Neural cell (in vitro differentiated cells): ENCODE results near the gene THUMPD3. TPM values are rescaled to one million over a fixed set of nuclear protein-coding genes. Genes with fewer than 3 reads are reported as not detected.
A peak's percentile ranks its signal among the peaks of the same experiment; 100 is the strongest.

ENCODE experiments used
- H2AFZ ChIP-seq: fragments of 200-600, 300-800 bp; sonication (generic), shearing (Covaris generic); 2 replicates; pipeline ENCODE4 v1.6.0; 2014; ENCODE audit warnings: low read depth, mild to moderate bottlenecking, antibody characterized with exemption, low read length, moderate library complexity
- H3F3A ChIP-seq: fragments of 200-600 bp; shearing (Covaris generic); 2 replicates; pipeline ENCODE4 v1.6.1; 2016; ENCODE audit warnings: mild to moderate bottlenecking, moderate library complexity, mixed read lengths, antibody characterized with exemption, low read length; ENCODE audit not compliant: insufficient read depth, poor library complexity, severe bottlenecking
- H3K27ac ChIP-seq: fragments of 200-600, 300-800 bp; sonication (generic), shearing (Covaris generic); 2 replicates; pipeline ENCODE4 v1.5.1; 2014; ENCODE audit warnings: mild to moderate bottlenecking, low read length, moderate library complexity
- H3K27me3 ChIP-seq: fragments of 300-800, 200-600 bp; sonication (generic), shearing (Covaris generic); 2 replicates; pipeline ENCODE4 v1.6.0; 2014; ENCODE audit warnings: mild to moderate bottlenecking, low read depth, low read length, moderate library complexity; ENCODE audit not compliant: insufficient read depth
- H3K36me3 ChIP-seq: fragments of 300-800, 200-600 bp; sonication (generic), shearing (Covaris generic); 2 replicates; pipeline ENCODE4 v1.5.1; 2014; ENCODE audit warnings: mild to moderate bottlenecking, antibody characterized with exemption, low read length, moderate library complexity; ENCODE audit not compliant: insufficient read depth
- H3K4me2 ChIP-seq: fragments of 300-800, 200-600 bp; sonication (generic), shearing (Covaris generic); 2 replicates; pipeline ENCODE4 v1.6.0; 2014; ENCODE audit warnings: mild to moderate bottlenecking, low read length
- H3K4me3 ChIP-seq: fragments of 300-800, 200-600 bp; sonication (generic), shearing (Covaris generic); 2 replicates; pipeline ENCODE4 v1.5.1; 2014; ENCODE audit warnings: mild to moderate bottlenecking, low read length, moderate library complexity
- H3K79me2 ChIP-seq: fragments of 200-600 bp; shearing (Covaris generic); replicated peaks from 2 replicates; pipeline ENCODE4 v1.6.0; 2014; ENCODE audit warnings: mild to moderate bottlenecking, low read length, moderate library complexity; ENCODE audit not compliant: insufficient read depth
- H3K9ac ChIP-seq: fragments of 300-800, 200-600 bp; sonication (generic), shearing (Covaris generic); 2 replicates; pipeline ENCODE4 v1.6.1; 2016; ENCODE audit warnings: mild to moderate bottlenecking, low read length, mixed read lengths
- H3K9me2 ChIP-seq: fragments of 200-600 bp; shearing (Covaris generic); 2 replicates; pipeline ENCODE4 v1.6.1; 2016; ENCODE audit warnings: mild to moderate bottlenecking, low read length, mixed read lengths; ENCODE audit not compliant: insufficient read depth
- H3K9me3 ChIP-seq: fragments of 200-600, 300-800 bp; sonication (generic), shearing (Covaris generic); 2 replicates; pipeline ENCODE4 v1.6.1; 2016; ENCODE audit warnings: mild to moderate bottlenecking, mixed run types, low read length, moderate library complexity, mixed read lengths
- H4K20me1 ChIP-seq: fragments of 200-600 bp; shearing (Covaris generic); 2 replicates; pipeline ENCODE4 v1.6.1; 2016; ENCODE audit warnings: mild to moderate bottlenecking, mixed run types; ENCODE audit not compliant: insufficient read depth
- EP300 ChIP-seq: fragments of 450-650 bp; conservative IDR thresholded peaks from 2 replicates; pipeline ENCODE4 v1.6.1; 2014; ENCODE audit warnings: antibody characterized with exemption, mild to moderate bottlenecking, moderate library complexity; ENCODE audit not compliant: poor library complexity, severe bottlenecking
- EZH2 ChIP-seq: fragments of 200-600, 300-800 bp; shearing (Covaris generic), sonication (generic); IDR thresholded peaks from 2 replicates; pipeline ENCODE4 v1.6.1; 2014; ENCODE audit warnings: antibody characterized with exemption, low read length, borderline replicate concordance, mild to moderate bottlenecking; ENCODE audit not compliant: insufficient read depth, poor library complexity, severe bottlenecking
- MXI1 ChIP-seq: fragments of 450-650 bp; conservative IDR thresholded peaks from 2 replicates; pipeline ENCODE4 v1.6.1; 2014; ENCODE audit warnings: antibody characterized with exemption, mild to moderate bottlenecking; ENCODE audit not compliant: poor library complexity, severe bottlenecking
- POLR2AphosphoS5 ChIP-seq: IDR thresholded peaks from 2 replicates; pipeline ENCODE4 v1.6.1; 2012
- RAD21 ChIP-seq: fragments of 450-650 bp; conservative IDR thresholded peaks from 2 replicates; pipeline ENCODE4 v1.6.1; 2014; ENCODE audit warnings: antibody characterized with exemption, mild to moderate bottlenecking, moderate library complexity
- SMC3 ChIP-seq: fragments of 450-650 bp; conservative IDR thresholded peaks from 2 replicates; pipeline ENCODE4 v1.6.1; 2014; ENCODE audit warnings: antibody characterized with exemption, mild to moderate bottlenecking, moderate library complexity; ENCODE audit not compliant: poor library complexity
- TAF1 ChIP-seq: IDR thresholded peaks from 2 replicates; pipeline ENCODE4 v1.6.1; 2012; ENCODE audit warnings: low read depth
- polyA plus RNA-seq: library from polyadenylated mRNA; depleted of rRNA; stranded (reverse); fragments of >200 nt; gene quantifications from 2 replicates; pipeline ENCODE4 v1.2.3, GENCODE V29; 2014
- TF ChIP-seq, protein P1 (sequence below): fragments of 450-650 bp; IDR thresholded peaks from 2 replicates; pipeline ENCODE4 v1.5.1; 2014; ENCODE audit warnings: antibody characterized with exemption, mild to moderate bottlenecking, moderate library complexity; ENCODE audit not compliant: poor library complexity, severe bottlenecking
- TF ChIP-seq, protein P2 (sequence below): IDR thresholded peaks from 2 replicates; pipeline ENCODE4 v1.6.1; 2012; ENCODE audit warnings: borderline replicate concordance

The THUMPD3 gene
- polyA plus RNA-seq, 1 donor from 2014 or later = 32.6 TPM

DNA sequence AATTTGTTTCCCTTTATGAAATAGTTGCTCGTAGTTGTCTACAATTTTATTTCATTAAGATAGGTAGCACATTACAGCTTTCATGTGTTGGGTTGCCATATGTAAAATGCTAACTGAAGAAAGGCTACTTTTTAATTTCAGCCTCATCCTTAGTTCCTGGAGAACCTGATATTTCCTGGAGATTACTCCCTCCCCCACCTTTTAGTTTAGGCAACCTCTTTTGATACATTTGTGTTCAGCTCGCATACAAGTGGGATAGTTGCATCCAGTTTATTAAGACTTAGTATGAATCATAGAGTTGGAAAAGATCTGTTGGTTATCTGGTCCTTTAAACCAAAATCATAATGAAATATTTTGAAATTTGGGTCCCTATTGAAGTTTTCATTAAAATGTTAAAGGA is 40.6 kb downstream of the THUMPD3 start:
- peak overlapping the region; percentile 97 for H3K9ac ChIP-seq
- H3K9me2 ChIP-seq = no peaks in the 10 kb centered on the region
- H3K36me3 ChIP-seq = no peaks in the 10 kb centered on the region
- peaks cover 100% of the 10 kb centered on the region for H3K79me2 ChIP-seq
- no peaks in the 10 kb centered on the region for H3K27me3 ChIP-seq
- H3K4me3 ChIP-seq = peak overlapping the region; percentile 86
- H4K20me1 ChIP-seq = no peaks in the 10 kb centered on the region
- H3F3A ChIP-seq = peaks cover 18% of the 10 kb centered on the region
- no peak for TF ChIP-seq EZH2
- TF ChIP-seq TAF1 = no peak
- no peaks in the 10 kb centered on the region for H3K9me3 ChIP-seq
- peak overlapping the region; percentile 91 for H3K27ac ChIP-seq
- H3K4me2 ChIP-seq = peak overlapping the region; percentile 94
- H2AFZ ChIP-seq = no peak overlapping the region

DNA sequence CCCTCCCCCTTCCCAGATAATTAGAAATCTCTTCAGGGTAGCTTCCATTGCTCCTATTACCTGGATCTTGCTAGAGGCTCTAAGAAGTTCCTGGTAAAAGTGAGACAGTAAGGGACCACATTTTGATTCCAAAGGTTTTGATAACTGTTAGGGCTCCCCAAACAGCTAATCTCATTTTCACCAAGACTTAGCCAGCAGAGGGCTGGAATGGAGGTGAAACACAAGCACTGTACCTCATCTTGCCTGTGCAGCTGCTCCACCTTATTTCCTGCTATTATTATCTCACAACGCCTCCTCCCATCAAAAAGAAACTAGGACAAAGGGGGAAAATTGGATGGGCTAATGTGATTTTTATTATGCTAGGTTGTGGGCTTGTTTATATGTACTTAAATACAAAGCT is 41.8 kb downstream of the THUMPD3 start:
- Histone ChIP-seq H3K9ac (peak overlapping the region; percentile 47), H3K4me2 (peak overlapping the region; percentile 94), H3K9me2 (no peaks in the 10 kb centered on the region), H2AFZ (no peak overlapping the region), H3K4me3 (peak overlapping the region; percentile 86), H3K9me3 (peaks cover under 1% of the 10 kb centered on the region), H4K20me1 (no peaks in the 10 kb centered on the region), H3K27ac (peak overlapping the region; percentile 91), H3K27me3 (no peaks in the 10 kb centered on the region), H3F3A (peaks cover 18% of the 10 kb centered on the region), H3K36me3 (no peaks in the 10 kb centered on the region), H3K79me2 (peaks cover 100% of the 10 kb centered on the region)
- TF ChIP-seq EP300 (no peak), RAD21 (peak; percentile 16), TAF1 (no peak), MXI1 (no peak), POLR2AphosphoS5 (no peak), SMC3 (peak; percentile 27), EZH2 (no peak)
- TF ChIP-seq, protein P1, sequence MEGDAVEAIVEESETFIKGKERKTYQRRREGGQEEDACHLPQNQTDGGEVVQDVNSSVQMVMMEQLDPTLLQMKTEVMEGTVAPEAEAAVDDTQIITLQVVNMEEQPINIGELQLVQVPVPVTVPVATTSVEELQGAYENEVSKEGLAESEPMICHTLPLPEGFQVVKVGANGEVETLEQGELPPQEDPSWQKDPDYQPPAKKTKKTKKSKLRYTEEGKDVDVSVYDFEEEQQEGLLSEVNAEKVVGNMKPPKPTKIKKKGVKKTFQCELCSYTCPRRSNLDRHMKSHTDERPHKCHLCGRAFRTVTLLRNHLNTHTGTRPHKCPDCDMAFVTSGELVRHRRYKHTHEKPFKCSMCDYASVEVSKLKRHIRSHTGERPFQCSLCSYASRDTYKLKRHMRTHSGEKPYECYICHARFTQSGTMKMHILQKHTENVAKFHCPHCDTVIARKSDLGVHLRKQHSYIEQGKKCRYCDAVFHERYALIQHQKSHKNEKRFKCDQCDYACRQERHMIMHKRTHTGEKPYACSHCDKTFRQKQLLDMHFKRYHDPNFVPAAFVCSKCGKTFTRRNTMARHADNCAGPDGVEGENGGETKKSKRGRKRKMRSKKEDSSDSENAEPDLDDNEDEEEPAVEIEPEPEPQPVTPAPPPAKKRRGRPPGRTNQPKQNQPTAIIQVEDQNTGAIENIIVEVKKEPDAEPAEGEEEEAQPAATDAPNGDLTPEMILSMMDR = peak; percentile 46
- TF ChIP-seq, protein P2, sequence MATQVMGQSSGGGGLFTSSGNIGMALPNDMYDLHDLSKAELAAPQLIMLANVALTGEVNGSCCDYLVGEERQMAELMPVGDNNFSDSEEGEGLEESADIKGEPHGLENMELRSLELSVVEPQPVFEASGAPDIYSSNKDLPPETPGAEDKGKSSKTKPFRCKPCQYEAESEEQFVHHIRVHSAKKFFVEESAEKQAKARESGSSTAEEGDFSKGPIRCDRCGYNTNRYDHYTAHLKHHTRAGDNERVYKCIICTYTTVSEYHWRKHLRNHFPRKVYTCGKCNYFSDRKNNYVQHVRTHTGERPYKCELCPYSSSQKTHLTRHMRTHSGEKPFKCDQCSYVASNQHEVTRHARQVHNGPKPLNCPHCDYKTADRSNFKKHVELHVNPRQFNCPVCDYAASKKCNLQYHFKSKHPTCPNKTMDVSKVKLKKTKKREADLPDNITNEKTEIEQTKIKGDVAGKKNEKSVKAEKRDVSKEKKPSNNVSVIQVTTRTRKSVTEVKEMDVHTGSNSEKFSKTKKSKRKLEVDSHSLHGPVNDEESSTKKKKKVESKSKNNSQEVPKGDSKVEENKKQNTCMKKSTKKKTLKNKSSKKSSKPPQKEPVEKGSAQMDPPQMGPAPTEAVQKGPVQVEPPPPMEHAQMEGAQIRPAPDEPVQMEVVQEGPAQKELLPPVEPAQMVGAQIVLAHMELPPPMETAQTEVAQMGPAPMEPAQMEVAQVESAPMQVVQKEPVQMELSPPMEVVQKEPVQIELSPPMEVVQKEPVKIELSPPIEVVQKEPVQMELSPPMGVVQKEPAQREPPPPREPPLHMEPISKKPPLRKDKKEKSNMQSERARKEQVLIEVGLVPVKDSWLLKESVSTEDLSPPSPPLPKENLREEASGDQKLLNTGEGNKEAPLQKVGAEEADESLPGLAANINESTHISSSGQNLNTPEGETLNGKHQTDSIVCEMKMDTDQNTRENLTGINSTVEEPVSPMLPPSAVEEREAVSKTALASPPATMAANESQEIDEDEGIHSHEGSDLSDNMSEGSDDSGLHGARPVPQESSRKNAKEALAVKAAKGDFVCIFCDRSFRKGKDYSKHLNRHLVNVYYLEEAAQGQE = peak; percentile 40

DNA sequence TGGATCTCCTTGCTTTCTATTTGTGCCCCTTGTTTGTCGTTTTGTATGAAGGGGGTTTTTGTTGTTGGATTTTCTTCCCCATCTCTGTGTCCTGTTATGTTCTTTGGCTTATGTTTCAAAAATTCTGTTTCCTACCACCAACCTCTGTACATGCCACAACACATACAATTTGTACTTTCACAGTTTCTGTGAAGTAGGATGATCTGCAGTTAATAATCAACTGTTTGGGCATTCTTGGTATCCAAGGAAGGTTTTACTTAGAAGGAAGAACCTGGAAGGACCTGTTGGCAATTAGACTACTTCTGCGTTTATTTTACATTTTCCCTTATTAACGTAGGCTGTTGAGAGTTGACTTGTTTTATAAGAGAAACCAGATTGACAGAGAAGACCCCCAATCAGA is 42.9 kb downstream of the THUMPD3 start:
- Histone ChIP-seq H3K9me2 (no peaks in the 10 kb centered on the region), H4K20me1 (no peaks in the 10 kb centered on the region), H3K27ac (peak overlapping the region; percentile 91), H3F3A (peaks cover 12% of the 10 kb centered on the region), H3K4me3 (peak overlapping the region; percentile 86), H3K79me2 (peaks cover 100% of the 10 kb centered on the region), H3K36me3 (no peaks in the 10 kb centered on the region), H3K9ac (no peak overlapping the region), H3K9me3 (peaks cover 7% of the 10 kb centered on the region), H3K27me3 (no peaks in the 10 kb centered on the region), H2AFZ (no peak overlapping the region), H3K4me2 (peak overlapping the region; percentile 94)
- TF ChIP-seq, protein P1 = no peak
- no peak for TF ChIP-seq RAD21
- TF ChIP-seq TAF1 = no peak
- TF ChIP-seq EP300 = no peak
- TF ChIP-seq MXI1 = no peak
- TF ChIP-seq EZH2 = no peak
- TF ChIP-seq POLR2AphosphoS5 = no peak
- TF ChIP-seq SMC3 = no peak
- TF ChIP-seq, protein P2 = no peak
